NOMO-1 (cell line): Measurements from ENCODE around the gene TRIM61.
"Not testable (repeated sequence)": the region's sequence is repeated elsewhere in the genome, so short reads cannot be mapped to it uniquely, and the experiment has no call there.

Source experiments
- DNase-seq, 2 experiments: peaks; one replicate each; lab custom pipeline; 2025; ENCODE audit not compliant: unreplicated experiment in 2 of 2; lab: John Stamatoyannopoulos, UW

TRIM61 gene

GRCh38 chr4:164977243-164978164 is at the start of gene TRIM61:
Gene TRIM61, minus strand, starts transcription at chr4:164977657. Its CDS starts 7,655 bp downstream, at chr4:164970002.
- no peak for DNase-seq

DNA sequence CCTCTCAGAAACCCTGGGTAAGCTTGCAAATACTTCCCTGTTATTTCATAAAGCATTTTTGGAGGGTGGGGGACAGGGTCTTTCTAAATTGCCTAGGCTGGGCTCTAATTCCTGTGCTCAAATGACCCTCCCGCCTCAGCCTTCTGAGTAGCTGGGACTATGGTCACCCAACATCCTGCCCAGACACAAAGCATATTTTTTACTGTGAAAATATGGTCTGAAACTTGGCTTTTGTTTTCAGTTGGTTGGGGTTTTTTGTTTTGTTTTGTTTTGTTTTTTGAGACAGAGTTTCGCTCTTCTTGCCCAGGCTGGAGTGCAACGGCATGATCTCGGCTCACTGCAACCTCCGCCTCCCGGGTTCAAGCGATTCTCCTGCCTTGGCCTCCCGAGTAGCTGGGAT is 48.3 kb upstream of the TRIM61 start:
- DNase-seq, result not testable (repeated sequence)

DNA sequence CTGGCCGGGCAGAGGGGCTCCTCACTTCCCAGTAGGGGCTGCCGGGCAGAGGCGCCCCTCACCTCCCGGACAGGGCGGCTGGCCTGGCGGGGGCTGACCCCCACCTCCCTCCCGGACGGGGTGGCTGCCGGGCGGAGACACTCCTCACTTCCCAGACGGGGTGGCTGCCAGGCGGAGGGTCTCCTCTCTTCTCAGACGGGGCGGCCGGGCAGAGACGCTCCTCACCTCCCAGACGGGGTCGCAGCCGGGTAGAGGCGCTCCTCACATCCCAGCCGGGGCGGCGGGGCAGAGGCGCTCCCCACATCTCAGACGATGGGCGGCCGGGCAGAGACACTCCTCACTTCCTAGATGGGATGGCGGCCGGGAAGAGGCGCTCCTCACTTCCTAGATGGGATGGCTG is 42.5 kb upstream of the TRIM61 start:
- not testable (repeated sequence) for DNase-seq

DNA sequence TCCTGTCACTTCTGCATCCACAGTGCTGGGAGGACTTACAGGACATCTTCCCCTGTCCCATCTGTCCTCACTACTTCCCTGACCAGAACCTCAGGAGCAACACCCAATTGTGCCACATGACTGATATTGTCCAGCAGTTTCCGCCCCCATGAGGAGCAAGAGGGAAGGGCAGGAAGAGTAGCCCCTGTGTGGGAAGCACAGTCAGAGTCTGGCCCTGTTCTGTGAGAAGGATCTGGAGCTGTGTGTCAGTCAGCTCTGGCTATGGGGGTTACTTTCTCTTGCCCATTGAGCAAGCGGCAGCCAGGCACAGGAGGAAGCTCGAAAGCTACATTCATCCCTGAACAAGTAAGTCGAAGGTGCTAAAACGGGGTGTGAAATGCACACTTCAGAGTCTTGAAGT is 39.5 kb upstream of the TRIM61 start:
- DNase-seq, result no peak

- no peak for DNase-seq
Observed at GRCh38 chr4:165013691-165014090, 36.2 kb upstream of the TRIM61 start.

GRCh38 chr4:165011403-165011802 is 33.9 kb upstream of the TRIM61 start:
- no peak for DNase-seq

- no peak for DNase-seq
Observed at GRCh38 chr4:165010991-165011390, 33.5 kb upstream of the TRIM61 start.

- DNase-seq, result no peak
Observed at GRCh38 chr4:165010487-165010886, 33.0 kb upstream of the TRIM61 start.

- no peak for DNase-seq
Observed at GRCh38 chr4:165009493-165010227, 32.2 kb upstream of the TRIM61 start.

GRCh38 chr4:165006886-165007285 is 29.4 kb upstream of the TRIM61 start:
- DNase-seq, result no peak

DNA sequence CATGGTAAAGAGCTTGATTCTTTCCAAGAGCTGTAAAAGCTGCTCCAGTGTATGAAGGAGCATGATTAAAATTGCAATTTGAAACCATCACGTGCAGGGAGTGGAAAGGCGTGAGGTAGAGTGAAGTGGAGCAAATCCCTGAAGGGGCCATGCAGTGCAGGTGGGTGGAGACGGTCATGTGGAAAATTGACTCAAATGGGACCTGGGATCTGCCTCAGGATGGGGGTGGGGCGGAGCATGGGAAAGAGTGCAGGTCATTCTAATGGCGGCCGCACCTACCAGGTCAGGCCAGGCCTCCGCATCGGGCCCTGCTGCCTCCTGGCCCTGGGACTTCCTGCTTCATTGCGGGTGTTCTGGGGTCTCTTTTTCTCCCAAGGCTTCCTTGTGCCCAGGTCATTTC is 29.0 kb upstream of the TRIM61 start:
- DNase-seq, result no peak

- no peak for DNase-seq
Observed at GRCh38 chr4:165005352-165005925, 28.0 kb upstream of the TRIM61 start.

- not testable (repeated sequence) for DNase-seq
Observed at GRCh38 chr4:165001957-165002356, 24.5 kb upstream of the TRIM61 start.

DNA sequence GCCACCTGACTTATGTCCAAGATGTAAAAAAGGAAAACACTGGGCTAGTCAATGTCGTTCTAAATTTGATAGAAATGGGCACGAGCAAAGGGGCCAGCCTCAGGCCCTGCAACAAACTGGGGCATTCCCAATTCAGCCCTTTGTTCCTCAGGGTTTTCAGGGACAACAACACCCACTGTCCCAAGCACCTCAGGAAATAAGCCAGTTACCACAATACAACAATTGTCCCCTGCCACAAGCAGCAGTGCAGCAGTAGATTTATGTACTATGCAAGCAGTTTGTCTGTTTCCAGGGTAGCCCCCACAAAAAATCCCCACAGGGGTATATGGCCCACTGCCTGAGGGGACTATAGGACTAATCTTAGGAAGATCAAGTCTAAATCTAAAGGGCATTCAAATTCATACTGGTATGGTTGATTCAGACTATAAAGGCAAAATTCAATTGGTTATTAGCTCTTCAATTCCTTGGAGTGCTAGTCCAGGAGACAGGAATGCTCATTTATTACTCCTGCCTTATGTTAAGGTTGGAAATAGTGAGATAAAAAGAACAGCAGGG is 21.1 kb upstream of the TRIM61 start:
- not testable (repeated sequence) for DNase-seq

DNA sequence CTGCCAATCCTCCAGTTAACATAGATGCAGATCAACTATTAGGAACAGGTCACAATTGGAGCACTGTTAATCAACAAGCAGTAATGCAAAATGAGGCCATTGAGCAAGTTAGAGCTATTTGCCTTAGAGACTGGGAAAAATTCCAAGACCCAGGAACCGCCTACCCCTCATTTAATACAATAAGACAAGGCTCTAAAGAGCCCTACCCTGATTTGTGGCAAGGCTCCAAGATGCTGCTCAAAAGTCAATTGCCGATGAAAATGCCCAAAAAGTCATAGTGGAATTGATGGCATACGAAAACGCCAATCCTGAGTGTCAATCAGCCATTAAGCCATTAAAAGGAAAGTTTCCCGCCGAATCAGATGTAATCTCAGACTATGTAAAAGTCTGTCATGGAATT is 20.5 kb upstream of the TRIM61 start:
- no peak for DNase-seq

DNA sequence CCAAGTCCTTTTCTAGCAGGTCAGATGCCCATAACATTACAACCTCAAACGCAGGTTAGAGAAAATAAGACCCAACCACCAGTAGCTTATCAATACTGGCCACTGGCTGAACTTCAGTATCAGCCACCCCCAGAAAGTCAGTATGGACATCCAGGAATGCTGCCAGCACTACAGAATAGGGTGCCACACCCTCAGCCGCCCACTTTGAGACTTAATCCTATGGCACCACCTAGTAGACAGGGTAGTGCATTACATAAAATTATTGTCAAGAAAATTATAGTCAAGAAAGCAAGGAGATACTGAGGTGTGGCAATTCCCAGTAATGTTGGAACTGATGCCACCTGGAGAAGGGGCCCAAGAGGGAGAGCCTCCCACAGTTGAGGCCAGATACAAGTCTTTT is 19.9 kb upstream of the TRIM61 start:
- DNase-seq, result no peak

- DNase-seq, result not testable (repeated sequence)
Observed at GRCh38 chr4:164996123-164996522, 18.7 kb upstream of the TRIM61 start.

DNA sequence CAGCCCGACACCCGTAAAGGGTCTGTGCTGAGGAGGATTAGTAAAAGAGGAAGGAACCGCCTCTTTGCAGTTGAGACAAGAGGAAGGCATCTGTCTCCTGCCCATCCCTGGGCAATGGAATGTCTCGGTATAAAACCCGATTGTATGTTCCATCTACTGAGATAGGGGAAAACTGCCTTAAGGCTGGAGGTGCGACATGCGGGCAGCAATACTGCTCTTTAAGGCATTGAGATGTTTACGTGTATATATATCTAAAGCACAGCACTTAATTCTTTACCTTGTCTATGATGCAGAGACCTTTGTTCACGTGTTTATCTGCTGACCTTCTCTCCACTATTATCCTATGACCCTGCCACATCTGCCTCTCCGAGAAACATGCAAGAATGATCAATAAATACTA is 13.3 kb upstream of the TRIM61 start:
- DNase-seq, result not testable (repeated sequence)

GRCh38 chr4:164989471-164989870 is 12.0 kb upstream of the TRIM61 start:
- no peak for DNase-seq

DNA sequence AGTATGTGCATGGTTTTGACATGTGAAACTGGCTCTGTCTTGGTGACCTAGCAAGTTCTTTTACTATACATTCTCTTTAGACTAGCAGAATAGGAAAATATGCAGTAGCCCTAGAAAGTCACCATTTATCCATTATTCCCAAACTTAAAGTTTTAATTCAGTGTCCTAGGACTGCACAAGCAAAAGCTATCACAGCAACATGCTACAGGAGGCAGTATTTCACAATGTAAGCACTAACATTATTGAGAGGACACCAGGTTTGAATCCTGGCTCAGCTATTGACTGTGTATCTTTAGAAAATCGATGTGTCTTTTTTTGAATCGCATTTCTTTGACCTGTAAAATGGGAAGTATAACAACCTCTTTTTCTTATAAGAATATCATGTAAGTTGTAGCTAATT is 5.5 kb downstream of the TRIM61 start:
- DNase-seq, result not testable (repeated sequence)

DNA sequence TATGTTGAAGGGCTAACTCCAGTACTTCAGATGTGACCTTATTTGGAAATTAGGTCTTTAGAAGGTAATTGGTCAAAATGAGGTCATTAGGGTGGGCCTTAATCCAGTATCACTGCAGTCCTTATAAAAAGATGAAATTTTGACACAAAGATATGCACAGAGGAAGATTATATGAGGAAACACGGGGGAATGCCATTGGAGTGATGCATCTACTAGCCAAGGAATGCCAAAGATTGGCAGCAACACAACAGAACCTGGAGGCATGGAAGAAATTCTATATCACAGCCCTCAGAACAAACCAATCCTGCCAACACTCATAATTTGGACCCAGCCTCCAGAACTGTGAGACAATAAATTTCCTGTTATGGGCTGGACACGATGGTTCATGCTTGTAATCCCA is 17.6 kb downstream of the TRIM61 start:
- DNase-seq, result no peak
